ENCODE results near the gene LGALS3BP. TPM values are rescaled to one million over a fixed set of nuclear protein-coding genes. Genes with fewer than 3 reads are reported as not detected.

LGALS3BP gene
- total and polyA plus RNA-seq, 2 of the 13 experiments (the other 11 are each of a cell fraction or from before 2014, with no cell fraction given) = 137 to 332 TPM

DNA sequence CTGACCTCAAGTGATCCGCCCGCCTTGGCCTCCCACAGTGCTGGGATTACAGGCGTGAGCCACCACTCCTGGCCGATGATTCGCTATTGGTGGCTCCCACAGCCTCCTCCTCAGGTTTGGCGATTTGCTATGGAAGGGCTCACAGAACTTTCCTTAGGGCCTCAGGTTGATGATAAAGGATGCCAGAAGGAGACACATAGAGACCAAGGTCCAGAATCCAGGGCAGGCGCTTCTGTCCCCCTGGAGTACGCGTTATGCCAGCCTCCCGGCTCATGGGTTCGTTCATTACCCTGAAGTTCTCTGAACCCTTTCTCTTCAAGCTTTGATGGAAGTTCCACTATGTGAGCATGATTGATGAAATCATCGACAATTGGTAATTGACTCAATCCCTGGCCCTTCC, 19.9 kb downstream of the LGALS3BP start (continued):
- TF ChIP-seq FOSL1 (CRISPR knock-in tag; IDR thresholded peaks at IDR 0.05; ENCODE audit: borderline replicate concordance) (no peak), XRCC5 (optimal IDR thresholded peaks at IDR 0.05; ENCODE audit: low read length) (no peak)

DNA sequence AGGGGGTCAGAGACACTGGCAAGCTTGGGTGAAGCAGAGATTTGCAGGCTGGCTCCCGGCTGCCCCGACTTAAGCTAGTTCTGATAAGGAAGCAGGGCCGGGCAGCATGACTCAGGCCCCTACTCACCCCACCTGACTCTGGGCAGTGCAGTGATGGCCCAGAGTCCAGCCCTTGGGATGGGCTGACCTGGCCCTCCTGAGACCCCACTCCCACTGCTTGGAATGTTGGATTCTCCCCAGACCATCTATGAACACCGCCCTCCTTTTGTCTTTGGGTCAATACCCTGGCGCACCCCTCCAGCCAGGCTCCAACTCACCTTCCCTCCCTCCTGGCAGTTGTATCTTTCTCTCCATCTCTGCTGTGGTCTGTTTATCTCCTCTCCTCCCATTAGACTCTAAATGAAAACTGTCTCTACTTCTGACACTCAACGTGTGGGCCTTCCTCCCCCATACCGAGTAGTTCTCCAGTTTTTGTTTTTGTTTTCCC, 21.0 kb downstream of the LGALS3BP start:
- Histone ChIP-seq H3K27ac (ENCODE audit: extremely low read length, insufficient read depth, low read length) (no peak overlapping the region), H3K36me3 (replicated peaks in 1 of 2; ENCODE audit: control insufficient read depth in 1 of 2, insufficient read depth in 2 of 2, low read length in 2 of 2) (no peaks in the 10 kb centered on the region), H4K20me1 (ENCODE audit: insufficient read depth, low read length) (no peaks in the 10 kb centered on the region), H3K4me1 (ENCODE audit: insufficient read depth, low read length) (peaks cover 41% of the 10 kb centered on the region), H3K79me2 (ENCODE audit: insufficient read depth, low read length) (no peaks in the 10 kb centered on the region), H3K4me3 (replicated peaks in 1 of 3; ENCODE audit: insufficient read depth in 1 of 3, low read depth in 2 of 3, low read length in 3 of 3) (0 out of 6 replicates have a peak overlapping the region, but pooled peaks of 1 of the 3 experiments have one; percentile 14), H3K27me3 (ENCODE audit: control insufficient read depth in 1 of 2, insufficient read depth in 2 of 2, low read length in 2 of 2) (peaks cover 3 to 36% of the 10 kb centered on the region in 2 experiments; a peak in 4 of 5 replicates), H3K9ac (ENCODE audit: insufficient read depth, low read depth, low read length) (no peak overlapping the region), H3K4me2 (ENCODE audit: low read depth, low read length) (no peak overlapping the region), H3K9me3 (ENCODE audit: low read length) (no peaks in the 10 kb centered on the region), H2AFZ (ENCODE audit: low read length) (no peak overlapping the region)
- FAIRE-seq = no peak
- CTCF ChIA-PET (ENCODE audit: low intra/inter-chr PET ratio, low total read pairs) = no interaction called here
- 7% methylated on average over 6 of the region's 7 CpGs for WGBS (ENCODE audit: low lambda C conversion rate)
- DNase-seq (ENCODE audit: low spot score) = no peak
- in situ Hi-C loops (cut with HindIII; ENCODE audit: extremely low pct_ligation_motif_present, low pct_unique_long_range_greater_than_20kb) = no loop called here
- POLR2A ChIA-PET = interaction anchor here (1.0 kb wide), 1 partner anchor 21 kb away, joined by 6 read pairs; the partner anchor contains the start of gene LGALS3BP
- intact Hi-C loops (cut with micrococcal nuclease; ENCODE audit: unreplicated experiment) = no loop called here
- peak; percentile 35 for ATAC-seq
- BruUV-seq (replicated peaks) = no TSS peak
- TF ChIP-seq SRY (CRISPR knock-in tag; IDR thresholded peaks at IDR 0.05) (no peak), ZNF121 (CRISPR knock-in tag; IDR thresholded peaks at IDR 0.05) (peak; percentile 85), PITX1 (CRISPR knock-in tag; IDR thresholded peaks at IDR 0.05) (0 out of 2 replicates have a peak, but pooled peaks have one; percentile 26), TBX2 (CRISPR knock-in tag; IDR thresholded peaks at IDR 0.05; ENCODE audit: borderline replicate concordance) (0 out of 2 replicates have a peak, but pooled peaks have one; percentile 23), KMT2A (CRISPR knock-in tag; IDR thresholded peaks at IDR 0.05) (no peak), CBX1 (IDR thresholded peaks at IDR 0.05; ENCODE audit: low read depth) (no peak), FOSL2 (CRISPR knock-in tag; IDR thresholded peaks at IDR 0.05) (peak; percentile 61), REPIN1 (CRISPR knock-in tag; IDR thresholded peaks at IDR 0.05; ENCODE audit: borderline replicate concordance, low read depth) (no peak)
- TF ChIP-seq, protein P1, sequence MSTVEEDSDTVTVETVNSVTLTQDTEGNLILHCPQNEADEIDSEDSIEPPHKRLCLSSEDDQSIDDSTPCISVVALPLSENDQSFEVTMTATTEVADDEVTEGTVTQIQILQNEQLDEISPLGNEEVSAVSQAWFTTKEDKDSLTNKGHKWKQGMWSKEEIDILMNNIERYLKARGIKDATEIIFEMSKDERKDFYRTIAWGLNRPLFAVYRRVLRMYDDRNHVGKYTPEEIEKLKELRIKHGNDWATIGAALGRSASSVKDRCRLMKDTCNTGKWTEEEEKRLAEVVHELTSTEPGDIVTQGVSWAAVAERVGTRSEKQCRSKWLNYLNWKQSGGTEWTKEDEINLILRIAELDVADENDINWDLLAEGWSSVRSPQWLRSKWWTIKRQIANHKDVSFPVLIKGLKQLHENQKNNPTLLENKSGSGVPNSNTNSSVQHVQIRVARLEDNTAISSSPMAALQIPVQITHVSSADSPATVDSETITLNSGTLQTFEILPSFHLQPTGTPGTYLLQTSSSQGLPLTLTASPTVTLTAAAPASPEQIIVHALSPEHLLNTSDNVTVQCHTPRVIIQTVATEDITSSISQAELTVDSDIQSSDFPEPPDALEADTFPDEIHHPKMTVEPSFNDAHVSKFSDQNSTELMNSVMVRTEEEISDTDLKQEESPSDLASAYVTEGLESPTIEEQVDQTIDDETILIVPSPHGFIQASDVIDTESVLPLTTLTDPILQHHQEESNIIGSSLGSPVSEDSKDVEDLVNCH (CRISPR knock-in tag; IDR thresholded peaks at IDR 0.05) = no peak
- TF ChIP-seq, protein P2, sequence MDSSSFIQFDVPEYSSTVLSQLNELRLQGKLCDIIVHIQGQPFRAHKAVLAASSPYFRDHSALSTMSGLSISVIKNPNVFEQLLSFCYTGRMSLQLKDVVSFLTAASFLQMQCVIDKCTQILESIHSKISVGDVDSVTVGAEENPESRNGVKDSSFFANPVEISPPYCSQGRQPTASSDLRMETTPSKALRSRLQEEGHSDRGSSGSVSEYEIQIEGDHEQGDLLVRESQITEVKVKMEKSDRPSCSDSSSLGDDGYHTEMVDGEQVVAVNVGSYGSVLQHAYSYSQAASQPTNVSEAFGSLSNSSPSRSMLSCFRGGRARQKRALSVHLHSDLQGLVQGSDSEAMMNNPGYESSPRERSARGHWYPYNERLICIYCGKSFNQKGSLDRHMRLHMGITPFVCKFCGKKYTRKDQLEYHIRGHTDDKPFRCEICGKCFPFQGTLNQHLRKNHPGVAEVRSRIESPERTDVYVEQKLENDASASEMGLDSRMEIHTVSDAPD (CRISPR knock-in tag; IDR thresholded peaks at IDR 0.05) = no peak
- TF ChIP-seq, protein P3, sequence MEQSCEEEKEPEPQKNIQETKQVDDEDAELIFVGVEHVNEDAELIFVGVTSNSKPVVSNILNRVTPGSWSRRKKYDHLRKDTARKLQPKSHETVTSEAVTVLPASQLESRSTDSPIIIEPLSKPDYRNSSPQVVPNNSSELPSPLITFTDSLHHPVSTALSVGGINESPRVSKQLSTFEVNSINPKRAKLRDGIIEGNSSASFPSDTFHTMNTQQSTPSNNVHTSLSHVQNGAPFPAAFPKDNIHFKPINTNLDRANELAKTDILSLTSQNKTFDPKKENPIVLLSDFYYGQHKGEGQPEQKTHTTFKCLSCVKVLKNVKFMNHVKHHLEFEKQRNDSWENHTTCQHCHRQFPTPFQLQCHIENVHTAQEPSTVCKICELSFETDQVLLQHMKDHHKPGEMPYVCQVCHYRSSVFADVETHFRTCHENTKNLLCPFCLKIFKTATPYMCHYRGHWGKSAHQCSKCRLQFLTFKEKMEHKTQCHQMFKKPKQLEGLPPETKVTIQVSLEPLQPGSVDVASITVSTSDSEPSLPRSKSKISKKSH (CRISPR knock-in tag; IDR thresholded peaks at IDR 0.05; ENCODE audit: borderline replicate concordance) = 0 out of 2 replicates have a peak, but pooled peaks have one; percentile 46
- TF ChIP-seq, protein P4, sequence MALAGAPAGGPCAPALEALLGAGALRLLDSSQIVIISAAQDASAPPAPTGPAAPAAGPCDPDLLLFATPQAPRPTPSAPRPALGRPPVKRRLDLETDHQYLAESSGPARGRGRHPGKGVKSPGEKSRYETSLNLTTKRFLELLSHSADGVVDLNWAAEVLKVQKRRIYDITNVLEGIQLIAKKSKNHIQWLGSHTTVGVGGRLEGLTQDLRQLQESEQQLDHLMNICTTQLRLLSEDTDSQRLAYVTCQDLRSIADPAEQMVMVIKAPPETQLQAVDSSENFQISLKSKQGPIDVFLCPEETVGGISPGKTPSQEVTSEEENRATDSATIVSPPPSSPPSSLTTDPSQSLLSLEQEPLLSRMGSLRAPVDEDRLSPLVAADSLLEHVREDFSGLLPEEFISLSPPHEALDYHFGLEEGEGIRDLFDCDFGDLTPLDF (CRISPR knock-in tag; IDR thresholded peaks at IDR 0.05) = no peak

Measured in HepG2 (cell line).